GM23338 (cell line): ENCODE data around the gene CCDC170. TPM values are rescaled to one million over a fixed set of nuclear protein-coding genes. Genes with fewer than 3 reads are reported as not detected.

Source experiments
- ATAC-seq: fragments of 200-7000 bp; cut with Tn5 transposase; 3 replicates; pipeline ENCODE4 v1.9.1; 2020
- DNase-seq: peaks from one replicate; pipeline ENCODE4 v3.0.0-alpha.2; 2015; ENCODE audit warnings: low spot score
- H2AFZ ChIP-seq: fragments of 200-600 bp; sonication (generic); 2 replicates; pipeline ENCODE4 v1.8.0; 2016; ENCODE audit warnings: antibody characterized with exemption, mild to moderate bottlenecking, moderate library complexity
- H3F3A ChIP-seq: fragments of 200-600 bp; sonication (generic); replicated peaks from 2 replicates; pipeline ENCODE4 v1.8.0; 2017; ENCODE audit warnings: antibody characterized with exemption, mixed run types, low read depth
- H3K27ac ChIP-seq: fragments of 200-600 bp; sonication (generic); 2 replicates; pipeline ENCODE4 v1.6.1; 2016; ENCODE audit warnings: low read depth
- H3K27me3 ChIP-seq: fragments of 200-600 bp; sonication (generic); 2 replicates; pipeline ENCODE4 v1.8.0; 2016; ENCODE audit warnings: mild to moderate bottlenecking, mixed run types, moderate library complexity; ENCODE audit not compliant: insufficient read depth
- H3K36me3 ChIP-seq: fragments of 200-600 bp; sonication (generic); 2 replicates; pipeline ENCODE4 v1.8.0; 2016; ENCODE audit warnings: mild to moderate bottlenecking; ENCODE audit not compliant: insufficient read depth
- H3K4me1 ChIP-seq: fragments of 200-600 bp; sonication (generic); 2 replicates; pipeline ENCODE4 v1.8.0; 2016; ENCODE audit warnings: mild to moderate bottlenecking, moderate library complexity; ENCODE audit not compliant: insufficient read depth
- H3K4me2 ChIP-seq: fragments of 200-600 bp; sonication (generic); 2 replicates; pipeline ENCODE4 v1.7.1; 2017; ENCODE audit warnings: mixed run types
- H3K4me3 ChIP-seq: fragments of 200-600 bp; sonication (generic); 2 replicates; pipeline ENCODE4 v1.6.1; 2016; ENCODE audit warnings: mixed run types
- H3K79me2 ChIP-seq: fragments of 200-600 bp; sonication (generic); replicated peaks from 2 replicates; pipeline ENCODE4 v1.8.0; 2017; ENCODE audit warnings: mild to moderate bottlenecking; ENCODE audit not compliant: insufficient read depth
- H3K9me2 ChIP-seq: fragments of 200-600 bp; sonication (generic); 2 replicates; pipeline ENCODE4 v1.8.0; 2017; ENCODE audit not compliant: insufficient read depth
- H4K20me1 ChIP-seq: fragments of 200-600 bp; sonication (generic); replicated peaks from 2 replicates; pipeline ENCODE4 v1.8.0; 2017; ENCODE audit warnings: mild to moderate bottlenecking; ENCODE audit not compliant: insufficient read depth
- H3K27ac Mint-ChIP-seq: 2 replicates; pipeline ENCODE4 v1.8.0; 2020; ENCODE audit warnings: inconsistent platforms, mild to moderate bottlenecking, moderate library complexity, mixed read lengths
- H3K27me3 Mint-ChIP-seq: 3 replicates; pipeline ENCODE4 v1.8.0; 2022; ENCODE audit warnings: low read depth, mild to moderate bottlenecking, moderate library complexity, mixed read lengths, inconsistent platforms; ENCODE audit not compliant: insufficient read depth, poor library complexity
- H3K36me3 Mint-ChIP-seq: 3 replicates; pipeline ENCODE4 v1.8.0; 2021; ENCODE audit warnings: low read depth, mild to moderate bottlenecking, inconsistent platforms, moderate library complexity, mixed read lengths
- H3K4me1 Mint-ChIP-seq: 3 replicates; pipeline ENCODE4 v1.8.0; 2020; ENCODE audit warnings: mild to moderate bottlenecking, inconsistent platforms, mixed read lengths
- H3K4me3 Mint-ChIP-seq: 3 replicates; pipeline ENCODE4 v1.8.0; 2021; ENCODE audit warnings: moderate library complexity, mild to moderate bottlenecking, inconsistent platforms, mixed read lengths
- H3K9me3 Mint-ChIP-seq: 3 replicates; pipeline ENCODE4 v1.8.0; 2020; ENCODE audit warnings: moderate library complexity, mild to moderate bottlenecking, inconsistent platforms, mixed read lengths
- CREB1 ChIP-seq: fragments of 250-450 bp; sonication (Bioruptor Pico); IDR thresholded peaks from 2 replicates; pipeline ENCODE4 v1.5.0; 2020; ENCODE audit warnings: low read depth, mild to moderate bottlenecking, moderate library complexity
- CTCF ChIP-seq, 2 experiments: fragments of 200-600 bp in 1 of 2; sonication (generic) in 1 of 2; conservative IDR thresholded peaks; 2 replicates each; pipeline versions ENCODE4 v1.5.1 to v1.6.1; 2016 to 2017; ENCODE audit warnings: antibody characterized with exemption in 2 of 2, low read depth in 2 of 2, mild to moderate bottlenecking in 2 of 2, moderate library complexity in 1 of 2
- ETS1 ChIP-seq: IDR thresholded peaks from 2 replicates; pipeline ENCODE4 v1.6.1; 2016; ENCODE audit warnings: antibody characterized with exemption
- EZH2 ChIP-seq: fragments of 200-600 bp; sonication (generic); IDR thresholded peaks from one replicate; pipeline ENCODE4 v1.8.0; 2017; ENCODE audit warnings: antibody characterized with exemption, mild to moderate bottlenecking, low read depth; ENCODE audit not compliant: unreplicated experiment
- EZH2phosphoT487 ChIP-seq: fragments of 200-600 bp; sonication (generic); IDR thresholded peaks from one replicate; pipeline ENCODE4 v1.8.1; 2018; ENCODE audit warnings: antibody characterized with exemption; ENCODE audit not compliant: unreplicated experiment
- JUNB ChIP-seq: IDR thresholded peaks from one replicate; pipeline ENCODE4 v1.6.1; 2016; ENCODE audit warnings: antibody characterized with exemption; ENCODE audit not compliant: unreplicated experiment
- NANOG ChIP-seq: IDR thresholded peaks from 2 replicates; pipeline ENCODE4 v1.6.1; 2016; ENCODE audit warnings: antibody characterized with exemption, borderline replicate concordance
- POLR2AphosphoS5 ChIP-seq: IDR thresholded peaks from 2 replicates; pipeline ENCODE4 v1.6.1; 2016; ENCODE audit warnings: antibody characterized with exemption, low read depth
- STAT1 ChIP-seq: IDR thresholded peaks from one replicate; pipeline ENCODE4 v1.6.1; 2016; ENCODE audit warnings: antibody characterized with exemption; ENCODE audit not compliant: unreplicated experiment
- ZNF114 ChIP-seq: fragments of 250-450 bp; sonication (Bioruptor Pico); IDR thresholded peaks from 2 replicates; pipeline ENCODE4 v1.5.0; 2020; ENCODE audit warnings: mild to moderate bottlenecking, moderate library complexity
- ZNF331 ChIP-seq: fragments of 250-450 bp; sonication (Bioruptor Pico); IDR thresholded peaks from 2 replicates; pipeline ENCODE4 v1.5.0; 2020; ENCODE audit warnings: low read depth, mild to moderate bottlenecking, moderate library complexity
- polyA plus RNA-seq: library from polyadenylated mRNA; unstranded; fragments of >200 nt; fragmentation: Nextera tagmentation; extraction: Ambion mirVana; gene quantifications from 2 replicates; pipeline ENCODE4 v1.2.1, GENCODE V29; 2016
- total RNA-seq: library from RNA; depleted of rRNA; stranded (reverse); fragments of >200 nt; shearing (Covaris generic); gene quantifications from 2 replicates; pipeline ENCODE4 v1.2.3, GENCODE V29; 2014
- TF ChIP-seq, protein P1 (sequence below): IDR thresholded peaks from one replicate; pipeline ENCODE4 v1.6.1; 2018; ENCODE audit warnings: antibody characterized with exemption; ENCODE audit not compliant: unreplicated experiment
- TF ChIP-seq, protein P2 (sequence below): fragments of 250-450 bp; sonication (Bioruptor Pico); IDR thresholded peaks from 2 replicates; pipeline ENCODE4 v1.5.0; 2020; ENCODE audit warnings: mild to moderate bottlenecking, moderate library complexity

Gene CCDC170
- total and polyA plus RNA-seq, 2 experiments from 2014 or later: 0.18 TPM; not detected in 1

DNA sequence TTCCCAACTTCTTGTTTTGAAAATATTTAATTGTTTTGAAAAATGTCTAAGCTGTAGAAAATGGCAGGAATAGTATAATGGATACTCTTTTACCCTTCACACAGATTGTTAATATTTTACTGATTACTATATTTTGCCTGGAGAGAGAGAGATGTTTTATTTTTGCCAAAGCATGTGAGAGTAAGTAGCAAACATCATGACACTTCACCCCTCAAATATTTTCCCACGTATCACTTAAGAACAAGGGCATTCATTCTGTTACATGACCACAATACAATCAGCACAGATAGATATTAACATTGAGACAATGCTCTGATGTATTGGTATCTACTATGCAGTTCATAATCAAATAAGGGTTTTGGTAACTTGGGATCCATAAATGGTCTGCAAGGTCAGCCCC is 116.5 kb downstream of the CCDC170 start (continued):
- TF ChIP-seq, protein P1, sequence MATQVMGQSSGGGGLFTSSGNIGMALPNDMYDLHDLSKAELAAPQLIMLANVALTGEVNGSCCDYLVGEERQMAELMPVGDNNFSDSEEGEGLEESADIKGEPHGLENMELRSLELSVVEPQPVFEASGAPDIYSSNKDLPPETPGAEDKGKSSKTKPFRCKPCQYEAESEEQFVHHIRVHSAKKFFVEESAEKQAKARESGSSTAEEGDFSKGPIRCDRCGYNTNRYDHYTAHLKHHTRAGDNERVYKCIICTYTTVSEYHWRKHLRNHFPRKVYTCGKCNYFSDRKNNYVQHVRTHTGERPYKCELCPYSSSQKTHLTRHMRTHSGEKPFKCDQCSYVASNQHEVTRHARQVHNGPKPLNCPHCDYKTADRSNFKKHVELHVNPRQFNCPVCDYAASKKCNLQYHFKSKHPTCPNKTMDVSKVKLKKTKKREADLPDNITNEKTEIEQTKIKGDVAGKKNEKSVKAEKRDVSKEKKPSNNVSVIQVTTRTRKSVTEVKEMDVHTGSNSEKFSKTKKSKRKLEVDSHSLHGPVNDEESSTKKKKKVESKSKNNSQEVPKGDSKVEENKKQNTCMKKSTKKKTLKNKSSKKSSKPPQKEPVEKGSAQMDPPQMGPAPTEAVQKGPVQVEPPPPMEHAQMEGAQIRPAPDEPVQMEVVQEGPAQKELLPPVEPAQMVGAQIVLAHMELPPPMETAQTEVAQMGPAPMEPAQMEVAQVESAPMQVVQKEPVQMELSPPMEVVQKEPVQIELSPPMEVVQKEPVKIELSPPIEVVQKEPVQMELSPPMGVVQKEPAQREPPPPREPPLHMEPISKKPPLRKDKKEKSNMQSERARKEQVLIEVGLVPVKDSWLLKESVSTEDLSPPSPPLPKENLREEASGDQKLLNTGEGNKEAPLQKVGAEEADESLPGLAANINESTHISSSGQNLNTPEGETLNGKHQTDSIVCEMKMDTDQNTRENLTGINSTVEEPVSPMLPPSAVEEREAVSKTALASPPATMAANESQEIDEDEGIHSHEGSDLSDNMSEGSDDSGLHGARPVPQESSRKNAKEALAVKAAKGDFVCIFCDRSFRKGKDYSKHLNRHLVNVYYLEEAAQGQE: no peak

DNA sequence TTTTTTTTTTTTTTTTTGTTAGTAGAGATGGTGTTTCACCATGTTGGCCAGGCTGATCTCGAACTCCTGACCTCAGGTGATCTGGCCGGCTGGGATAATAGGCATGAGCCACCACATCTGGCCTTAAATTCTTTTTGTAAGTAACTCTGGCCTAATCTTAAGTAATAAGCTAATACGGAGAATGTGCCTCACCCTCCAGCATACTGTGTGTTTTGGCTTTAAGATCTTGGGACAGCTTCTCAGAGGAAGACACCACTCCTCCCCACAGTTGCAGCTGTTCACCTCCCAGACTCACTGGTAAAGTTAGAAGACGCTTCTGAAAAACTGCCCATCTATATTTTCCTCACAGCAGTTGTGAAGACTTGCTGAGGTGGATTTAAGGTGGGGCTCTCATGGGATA is 120.8 kb downstream of the CCDC170 start:
- no peak overlapping the region for H3K27ac Mint-ChIP-seq
- DNase-seq (no peak), ATAC-seq (no peak)
- H3K36me3 Mint-ChIP-seq: peaks cover 5% of the 10 kb centered on the region; the same call in 1 of the 3 replicates
- H4K20me1 ChIP-seq: no peaks in the 10 kb centered on the region
- no peaks in the 10 kb centered on the region for H3K79me2 ChIP-seq
- no peak overlapping the region for H3K4me2 ChIP-seq
- H3K4me1 Mint-ChIP-seq: peaks cover 35% of the 10 kb centered on the region
- H3K4me3 ChIP-seq: no peak overlapping the region
- peaks cover 3% of the 10 kb centered on the region for H3K27me3 Mint-ChIP-seq
- no peak overlapping the region for H3K4me3 Mint-ChIP-seq
- H3K27ac ChIP-seq: no peak overlapping the region; the same call in 1 of the 2 replicates
- H3K27me3 ChIP-seq: no peaks in the 10 kb centered on the region
- H3F3A ChIP-seq: no peaks in the 10 kb centered on the region
- H3K9me3 Mint-ChIP-seq: no peaks in the 10 kb centered on the region; the same call in 1 of the 3 replicates
- H3K4me1 ChIP-seq: peaks cover 25% of the 10 kb centered on the region
- H3K9me2 ChIP-seq: peaks cover 6% of the 10 kb centered on the region
- peak overlapping the region; percentile 1; the same call in 1 of the 2 replicates for H2AFZ ChIP-seq
- no peaks in the 10 kb centered on the region for H3K36me3 ChIP-seq
- TF ChIP-seq JUNB: no peak
- no peak for TF ChIP-seq EZH2
- TF ChIP-seq STAT1: no peak
- TF ChIP-seq CREB1 (CRISPR knock-in tag): no peak
- TF ChIP-seq ZNF114 (CRISPR knock-in tag): no peak
- no peak for TF ChIP-seq POLR2AphosphoS5
- TF ChIP-seq ZNF331 (CRISPR knock-in tag): no peak
- TF ChIP-seq EZH2phosphoT487: no peak
- TF ChIP-seq ETS1: no peak
- no peak for TF ChIP-seq NANOG
- TF ChIP-seq, protein P2, sequence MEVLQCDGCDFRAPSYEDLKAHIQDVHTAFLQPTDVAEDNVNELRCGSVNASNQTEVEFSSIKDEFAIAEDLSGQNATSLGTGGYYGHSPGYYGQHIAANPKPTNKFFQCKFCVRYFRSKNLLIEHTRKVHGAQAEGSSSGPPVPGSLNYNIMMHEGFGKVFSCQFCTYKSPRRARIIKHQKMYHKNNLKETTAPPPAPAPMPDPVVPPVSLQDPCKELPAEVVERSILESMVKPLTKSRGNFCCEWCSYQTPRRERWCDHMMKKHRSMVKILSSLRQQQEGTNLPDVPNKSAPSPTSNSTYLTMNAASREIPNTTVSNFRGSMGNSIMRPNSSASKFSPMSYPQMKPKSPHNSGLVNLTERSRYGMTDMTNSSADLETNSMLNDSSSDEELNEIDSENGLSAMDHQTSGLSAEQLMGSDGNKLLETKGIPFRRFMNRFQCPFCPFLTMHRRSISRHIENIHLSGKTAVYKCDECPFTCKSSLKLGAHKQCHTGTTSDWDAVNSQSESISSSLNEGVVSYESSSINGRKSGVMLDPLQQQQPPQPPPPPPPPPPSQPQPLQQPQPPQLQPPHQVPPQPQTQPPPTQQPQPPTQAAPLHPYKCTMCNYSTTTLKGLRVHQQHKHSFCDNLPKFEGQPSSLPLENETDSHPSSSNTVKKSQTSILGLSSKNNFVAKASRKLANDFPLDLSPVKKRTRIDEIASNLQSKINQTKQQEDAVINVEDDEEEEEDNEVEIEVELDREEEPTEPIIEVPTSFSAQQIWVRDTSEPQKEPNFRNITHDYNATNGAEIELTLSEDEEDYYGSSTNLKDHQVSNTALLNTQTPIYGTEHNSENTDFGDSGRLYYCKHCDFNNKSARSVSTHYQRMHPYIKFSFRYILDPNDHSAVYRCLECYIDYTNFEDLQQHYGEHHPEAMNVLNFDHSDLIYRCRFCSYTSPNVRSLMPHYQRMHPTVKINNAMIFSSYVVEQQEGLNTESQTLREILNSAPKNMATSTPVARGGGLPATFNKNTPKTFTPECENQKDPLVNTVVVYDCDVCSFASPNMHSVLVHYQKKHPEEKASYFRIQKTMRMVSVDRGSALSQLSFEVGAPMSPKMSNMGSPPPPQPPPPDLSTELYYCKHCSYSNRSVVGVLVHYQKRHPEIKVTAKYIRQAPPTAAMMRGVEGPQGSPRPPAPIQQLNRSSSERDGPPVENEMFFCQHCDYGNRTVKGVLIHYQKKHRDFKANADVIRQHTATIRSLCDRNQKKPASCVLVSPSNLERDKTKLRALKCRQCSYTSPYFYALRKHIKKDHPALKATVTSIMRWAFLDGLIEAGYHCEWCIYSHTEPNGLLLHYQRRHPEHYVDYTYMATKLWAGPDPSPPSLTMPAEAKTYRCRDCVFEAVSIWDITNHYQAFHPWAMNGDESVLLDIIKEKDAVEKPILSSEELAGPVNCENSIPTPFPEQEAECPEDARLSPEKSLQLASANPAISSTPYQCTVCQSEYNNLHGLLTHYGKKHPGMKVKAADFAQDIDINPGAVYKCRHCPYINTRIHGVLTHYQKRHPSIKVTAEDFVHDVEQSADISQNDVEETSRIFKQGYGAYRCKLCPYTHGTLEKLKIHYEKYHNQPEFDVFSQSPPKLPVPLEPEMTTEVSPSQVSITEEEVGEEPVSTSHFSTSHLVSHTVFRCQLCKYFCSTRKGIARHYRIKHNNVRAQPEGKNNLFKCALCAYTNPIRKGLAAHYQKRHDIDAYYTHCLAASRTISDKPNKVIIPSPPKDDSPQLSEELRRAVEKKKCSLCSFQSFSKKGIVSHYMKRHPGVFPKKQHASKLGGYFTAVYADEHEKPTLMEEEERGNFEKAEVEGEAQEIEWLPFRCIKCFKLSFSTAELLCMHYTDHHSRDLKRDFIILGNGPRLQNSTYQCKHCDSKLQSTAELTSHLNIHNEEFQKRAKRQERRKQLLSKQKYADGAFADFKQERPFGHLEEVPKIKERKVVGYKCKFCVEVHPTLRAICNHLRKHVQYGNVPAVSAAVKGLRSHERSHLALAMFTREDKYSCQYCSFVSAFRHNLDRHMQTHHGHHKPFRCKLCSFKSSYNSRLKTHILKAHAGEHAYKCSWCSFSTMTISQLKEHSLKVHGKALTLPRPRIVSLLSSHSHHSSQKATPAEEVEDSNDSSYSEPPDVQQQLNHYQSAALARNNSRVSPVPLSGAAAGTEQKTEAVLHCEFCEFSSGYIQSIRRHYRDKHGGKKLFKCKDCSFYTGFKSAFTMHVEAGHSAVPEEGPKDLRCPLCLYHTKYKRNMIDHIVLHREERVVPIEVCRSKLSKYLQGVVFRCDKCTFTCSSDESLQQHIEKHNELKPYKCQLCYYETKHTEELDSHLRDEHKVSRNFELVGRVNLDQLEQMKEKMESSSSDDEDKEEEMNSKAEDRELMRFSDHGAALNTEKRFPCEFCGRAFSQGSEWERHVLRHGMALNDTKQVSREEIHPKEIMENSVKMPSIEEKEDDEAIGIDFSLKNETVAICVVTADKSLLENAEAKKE: no peak
- no peak for TF ChIP-seq CTCF (conservative IDR thresholded peaks at IDR 0.05; ENCODE audit: low read depth in 2 of 2)
